K562 (cell line): ENCODE results near the gene MYO3B. TPM values are rescaled to one million over a fixed set of nuclear protein-coding genes. Genes with fewer than 3 reads are reported as not detected.

ENCODE experiments used
- polyA plus RNA-seq, 8 experiments: library from polyadenylated mRNA; depleted of rRNA in 4 of 8; stranded (reverse) in 5 of 8; unstranded in 3 of 8; fragments of >200 nt; fragmentation: Nextera tagmentation in 2 of 8; fragmentation: Illumina TruSeq in 1 of 8; extraction: Ambion mirVana in 2 of 8; extraction: Trizol in 1 of 8; gene quantifications; 2 replicates each; pipeline versions ENCODE4 v1.2.1 to v1.2.3, GENCODE V29; 2011 to 2014; ENCODE audit warnings: inconsistent platforms in 1 of 8, missing spikeins in 1 of 8
- total RNA-seq, 7 experiments: library from RNA; depleted of rRNA in 6 of 7; stranded (reverse); fragments of >200 nt in 6 of 7; fragmentation: Illumina TruSeq in 2 of 7; extraction: Trizol in 2 of 7; gene quantifications; 2 replicates each; pipeline versions ENCODE4 v1.2.1 to v1.2.3, GENCODE V29; 2011 to 2021; ENCODE audit warnings: low replicate concordance in 1 of 7
- TF ChIP-seq, protein P1 (sequence below): fragments of 450-650 bp; IDR thresholded peaks from 2 replicates; pipeline ENCODE4 v1.6.1; 2016; ENCODE audit warnings: mild to moderate bottlenecking, moderate library complexity
- TF ChIP-seq, protein P2 (sequence below): sonication (generic); formaldehyde crosslinking; IDR thresholded peaks from 2 replicates; pipeline ENCODE4 v1.4.0; 2020; ENCODE audit warnings: mild to moderate bottlenecking, missing genetic modification reagents
- TF ChIP-seq, protein P3 (sequence below), 2 experiments: fragments of 450-650 bp in 1 of 2; sonication (generic) in 1 of 2; formaldehyde crosslinking in 1 of 2; IDR thresholded peaks; 2 replicates each; pipeline versions ENCODE4 v1.7.1 to v1.9.0; 2016 to 2022; ENCODE audit warnings: inconsistent platforms in 1 of 2, mild to moderate bottlenecking in 1 of 2, missing genetic modification reagents in 1 of 2

Gene MYO3B
- total and polyA plus RNA-seq, 9 of the 15 experiments (the other 6 are each of a cell fraction or from before 2014, with no cell fraction given): 2.7 to 6.5 (median 3.6) TPM

DNA sequence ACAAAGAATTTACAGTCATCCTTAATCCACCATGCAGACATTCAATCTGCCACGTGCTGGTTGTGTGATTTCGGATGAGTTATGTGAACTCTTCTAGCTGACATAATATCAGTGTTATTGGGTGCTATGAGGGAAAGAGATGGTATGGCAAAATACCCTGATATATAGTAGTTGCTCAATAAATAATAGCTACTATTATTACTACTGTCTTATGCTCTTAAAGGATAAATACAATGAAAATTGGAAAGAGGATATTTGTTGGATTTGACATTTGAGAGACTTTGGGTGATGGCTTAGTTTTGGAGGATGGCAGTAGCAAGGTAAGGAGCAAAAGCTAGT is 86.5 kb downstream of the MYO3B start (continued):
- TF ChIP-seq, protein P1, sequence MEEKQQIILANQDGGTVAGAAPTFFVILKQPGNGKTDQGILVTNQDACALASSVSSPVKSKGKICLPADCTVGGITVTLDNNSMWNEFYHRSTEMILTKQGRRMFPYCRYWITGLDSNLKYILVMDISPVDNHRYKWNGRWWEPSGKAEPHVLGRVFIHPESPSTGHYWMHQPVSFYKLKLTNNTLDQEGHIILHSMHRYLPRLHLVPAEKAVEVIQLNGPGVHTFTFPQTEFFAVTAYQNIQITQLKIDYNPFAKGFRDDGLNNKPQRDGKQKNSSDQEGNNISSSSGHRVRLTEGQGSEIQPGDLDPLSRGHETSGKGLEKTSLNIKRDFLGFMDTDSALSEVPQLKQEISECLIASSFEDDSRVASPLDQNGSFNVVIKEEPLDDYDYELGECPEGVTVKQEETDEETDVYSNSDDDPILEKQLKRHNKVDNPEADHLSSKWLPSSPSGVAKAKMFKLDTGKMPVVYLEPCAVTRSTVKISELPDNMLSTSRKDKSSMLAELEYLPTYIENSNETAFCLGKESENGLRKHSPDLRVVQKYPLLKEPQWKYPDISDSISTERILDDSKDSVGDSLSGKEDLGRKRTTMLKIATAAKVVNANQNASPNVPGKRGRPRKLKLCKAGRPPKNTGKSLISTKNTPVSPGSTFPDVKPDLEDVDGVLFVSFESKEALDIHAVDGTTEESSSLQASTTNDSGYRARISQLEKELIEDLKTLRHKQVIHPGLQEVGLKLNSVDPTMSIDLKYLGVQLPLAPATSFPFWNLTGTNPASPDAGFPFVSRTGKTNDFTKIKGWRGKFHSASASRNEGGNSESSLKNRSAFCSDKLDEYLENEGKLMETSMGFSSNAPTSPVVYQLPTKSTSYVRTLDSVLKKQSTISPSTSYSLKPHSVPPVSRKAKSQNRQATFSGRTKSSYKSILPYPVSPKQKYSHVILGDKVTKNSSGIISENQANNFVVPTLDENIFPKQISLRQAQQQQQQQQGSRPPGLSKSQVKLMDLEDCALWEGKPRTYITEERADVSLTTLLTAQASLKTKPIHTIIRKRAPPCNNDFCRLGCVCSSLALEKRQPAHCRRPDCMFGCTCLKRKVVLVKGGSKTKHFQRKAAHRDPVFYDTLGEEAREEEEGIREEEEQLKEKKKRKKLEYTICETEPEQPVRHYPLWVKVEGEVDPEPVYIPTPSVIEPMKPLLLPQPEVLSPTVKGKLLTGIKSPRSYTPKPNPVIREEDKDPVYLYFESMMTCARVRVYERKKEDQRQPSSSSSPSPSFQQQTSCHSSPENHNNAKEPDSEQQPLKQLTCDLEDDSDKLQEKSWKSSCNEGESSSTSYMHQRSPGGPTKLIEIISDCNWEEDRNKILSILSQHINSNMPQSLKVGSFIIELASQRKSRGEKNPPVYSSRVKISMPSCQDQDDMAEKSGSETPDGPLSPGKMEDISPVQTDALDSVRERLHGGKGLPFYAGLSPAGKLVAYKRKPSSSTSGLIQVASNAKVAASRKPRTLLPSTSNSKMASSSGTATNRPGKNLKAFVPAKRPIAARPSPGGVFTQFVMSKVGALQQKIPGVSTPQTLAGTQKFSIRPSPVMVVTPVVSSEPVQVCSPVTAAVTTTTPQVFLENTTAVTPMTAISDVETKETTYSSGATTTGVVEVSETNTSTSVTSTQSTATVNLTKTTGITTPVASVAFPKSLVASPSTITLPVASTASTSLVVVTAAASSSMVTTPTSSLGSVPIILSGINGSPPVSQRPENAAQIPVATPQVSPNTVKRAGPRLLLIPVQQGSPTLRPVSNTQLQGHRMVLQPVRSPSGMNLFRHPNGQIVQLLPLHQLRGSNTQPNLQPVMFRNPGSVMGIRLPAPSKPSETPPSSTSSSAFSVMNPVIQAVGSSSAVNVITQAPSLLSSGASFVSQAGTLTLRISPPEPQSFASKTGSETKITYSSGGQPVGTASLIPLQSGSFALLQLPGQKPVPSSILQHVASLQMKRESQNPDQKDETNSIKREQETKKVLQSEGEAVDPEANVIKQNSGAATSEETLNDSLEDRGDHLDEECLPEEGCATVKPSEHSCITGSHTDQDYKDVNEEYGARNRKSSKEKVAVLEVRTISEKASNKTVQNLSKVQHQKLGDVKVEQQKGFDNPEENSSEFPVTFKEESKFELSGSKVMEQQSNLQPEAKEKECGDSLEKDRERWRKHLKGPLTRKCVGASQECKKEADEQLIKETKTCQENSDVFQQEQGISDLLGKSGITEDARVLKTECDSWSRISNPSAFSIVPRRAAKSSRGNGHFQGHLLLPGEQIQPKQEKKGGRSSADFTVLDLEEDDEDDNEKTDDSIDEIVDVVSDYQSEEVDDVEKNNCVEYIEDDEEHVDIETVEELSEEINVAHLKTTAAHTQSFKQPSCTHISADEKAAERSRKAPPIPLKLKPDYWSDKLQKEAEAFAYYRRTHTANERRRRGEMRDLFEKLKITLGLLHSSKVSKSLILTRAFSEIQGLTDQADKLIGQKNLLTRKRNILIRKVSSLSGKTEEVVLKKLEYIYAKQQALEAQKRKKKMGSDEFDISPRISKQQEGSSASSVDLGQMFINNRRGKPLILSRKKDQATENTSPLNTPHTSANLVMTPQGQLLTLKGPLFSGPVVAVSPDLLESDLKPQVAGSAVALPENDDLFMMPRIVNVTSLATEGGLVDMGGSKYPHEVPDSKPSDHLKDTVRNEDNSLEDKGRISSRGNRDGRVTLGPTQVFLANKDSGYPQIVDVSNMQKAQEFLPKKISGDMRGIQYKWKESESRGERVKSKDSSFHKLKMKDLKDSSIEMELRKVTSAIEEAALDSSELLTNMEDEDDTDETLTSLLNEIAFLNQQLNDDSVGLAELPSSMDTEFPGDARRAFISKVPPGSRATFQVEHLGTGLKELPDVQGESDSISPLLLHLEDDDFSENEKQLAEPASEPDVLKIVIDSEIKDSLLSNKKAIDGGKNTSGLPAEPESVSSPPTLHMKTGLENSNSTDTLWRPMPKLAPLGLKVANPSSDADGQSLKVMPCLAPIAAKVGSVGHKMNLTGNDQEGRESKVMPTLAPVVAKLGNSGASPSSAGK: 0 out of 2 replicates have a peak, but pooled peaks have one; percentile 45
- TF ChIP-seq, protein P2, sequence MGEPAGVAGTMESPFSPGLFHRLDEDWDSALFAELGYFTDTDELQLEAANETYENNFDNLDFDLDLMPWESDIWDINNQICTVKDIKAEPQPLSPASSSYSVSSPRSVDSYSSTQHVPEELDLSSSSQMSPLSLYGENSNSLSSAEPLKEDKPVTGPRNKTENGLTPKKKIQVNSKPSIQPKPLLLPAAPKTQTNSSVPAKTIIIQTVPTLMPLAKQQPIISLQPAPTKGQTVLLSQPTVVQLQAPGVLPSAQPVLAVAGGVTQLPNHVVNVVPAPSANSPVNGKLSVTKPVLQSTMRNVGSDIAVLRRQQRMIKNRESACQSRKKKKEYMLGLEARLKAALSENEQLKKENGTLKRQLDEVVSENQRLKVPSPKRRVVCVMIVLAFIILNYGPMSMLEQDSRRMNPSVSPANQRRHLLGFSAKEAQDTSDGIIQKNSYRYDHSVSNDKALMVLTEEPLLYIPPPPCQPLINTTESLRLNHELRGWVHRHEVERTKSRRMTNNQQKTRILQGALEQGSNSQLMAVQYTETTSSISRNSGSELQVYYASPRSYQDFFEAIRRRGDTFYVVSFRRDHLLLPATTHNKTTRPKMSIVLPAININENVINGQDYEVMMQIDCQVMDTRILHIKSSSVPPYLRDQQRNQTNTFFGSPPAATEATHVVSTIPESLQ (CRISPR knock-in tag): no peak
- TF ChIP-seq, protein P3, sequence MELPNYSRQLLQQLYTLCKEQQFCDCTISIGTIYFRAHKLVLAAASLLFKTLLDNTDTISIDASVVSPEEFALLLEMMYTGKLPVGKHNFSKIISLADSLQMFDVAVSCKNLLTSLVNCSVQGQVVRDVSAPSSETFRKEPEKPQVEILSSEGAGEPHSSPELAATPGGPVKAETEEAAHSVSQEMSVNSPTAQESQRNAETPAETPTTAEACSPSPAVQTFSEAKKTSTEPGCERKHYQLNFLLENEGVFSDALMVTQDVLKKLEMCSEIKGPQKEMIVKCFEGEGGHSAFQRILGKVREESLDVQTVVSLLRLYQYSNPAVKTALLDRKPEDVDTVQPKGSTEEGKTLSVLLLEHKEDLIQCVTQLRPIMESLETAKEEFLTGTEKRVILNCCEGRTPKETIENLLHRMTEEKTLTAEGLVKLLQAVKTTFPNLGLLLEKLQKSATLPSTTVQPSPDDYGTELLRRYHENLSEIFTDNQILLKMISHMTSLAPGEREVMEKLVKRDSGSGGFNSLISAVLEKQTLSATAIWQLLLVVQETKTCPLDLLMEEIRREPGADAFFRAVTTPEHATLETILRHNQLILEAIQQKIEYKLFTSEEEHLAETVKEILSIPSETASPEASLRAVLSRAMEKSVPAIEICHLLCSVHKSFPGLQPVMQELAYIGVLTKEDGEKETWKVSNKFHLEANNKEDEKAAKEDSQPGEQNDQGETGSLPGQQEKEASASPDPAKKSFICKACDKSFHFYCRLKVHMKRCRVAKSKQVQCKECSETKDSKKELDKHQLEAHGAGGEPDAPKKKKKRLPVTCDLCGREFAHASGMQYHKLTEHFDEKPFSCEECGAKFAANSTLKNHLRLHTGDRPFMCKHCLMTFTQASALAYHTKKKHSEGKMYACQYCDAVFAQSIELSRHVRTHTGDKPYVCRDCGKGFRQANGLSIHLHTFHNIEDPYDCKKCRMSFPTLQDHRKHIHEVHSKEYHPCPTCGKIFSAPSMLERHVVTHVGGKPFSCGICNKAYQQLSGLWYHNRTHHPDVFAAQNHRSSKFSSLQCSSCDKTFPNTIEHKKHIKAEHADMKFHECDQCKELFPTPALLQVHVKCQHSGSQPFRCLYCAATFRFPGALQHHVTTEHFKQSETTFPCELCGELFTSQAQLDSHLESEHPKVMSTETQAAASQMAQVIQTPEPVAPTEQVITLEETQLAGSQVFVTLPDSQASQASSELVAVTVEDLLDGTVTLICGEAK (IDR thresholded peaks at IDR 0.05): peak; percentile 9; the same call in 1 of the 2 replicates
- TF ChIP-seq, protein P3 (CRISPR knock-in tag; IDR thresholded peaks at IDR 0.05): no peak
